K562 (cell line): ENCODE measurements around the gene STMND1. TPM values are rescaled to one million over a fixed set of nuclear protein-coding genes. Genes with fewer than 3 reads are reported as not detected.

Source experiments
- ATAC-seq: fragments of 200-7000 bp; cut with Tn5 transposase; 3 replicates; pipeline ENCODE4 v1.9.1; 2020; ENCODE audit warnings: moderate library complexity
- BruUV-seq: library from RNA; stranded (reverse); fragments of 400-500 nt; replicated peaks from 2 replicates; lab custom pipeline; 2021; lab: Mats Ljungman, UMichigan
- CTCF ChIA-PET: fragments of 300-600 bp; formaldehyde crosslinking; extraction: SDS; loops from one replicate; lab custom pipeline; 2021; ENCODE audit warnings: low intra/inter-chr PET ratio; lab: Yijun Ruan, JAX
- POLR2A ChIA-PET: fragments of 300-600, 350-650 bp; sonication (Branson Sonifier 250); formaldehyde crosslinking; extraction: SDS; loops from one replicate; lab custom pipeline; 2021; ENCODE audit warnings: antibody characterized with exemption, inconsistent platforms; lab: Yijun Ruan, JAX
- DNase-seq, 4 experiments: peaks; one replicate each; pipeline versions ENCODE4 v3.0.0 to v3.0.0-alpha.2; 2011 to 2018; ENCODE audit warnings: low spot score in 3 of 4, mixed read lengths in 3 of 4; ENCODE audit errors: extremely low read depth in 1 of 4
- FAIRE-seq: peaks from 2 replicates; lab custom pipeline; 2011; peaks lifted over from hg19 to GRCh38; lab: Jason Lieb, UNC
- H2AFZ ChIP-seq: 2 replicates; pipeline ENCODE4 v1.6.0; 2011; ENCODE audit warnings: low read depth, low read length, control low read depth, inconsistent platforms
- H3K27ac ChIP-seq: fragments of 200-600 bp; 3 replicates; pipeline ENCODE4 v1.8.0; 2011; ENCODE audit warnings: low read depth, mild to moderate bottlenecking, control low read depth, inconsistent platforms, low read length, moderate library complexity, mixed read lengths; ENCODE audit errors: extremely low read depth
- H3K27me3 ChIP-seq, 2 experiments: fragments of 300-600 bp in 1 of 2; 2 replicates in 1 of 2; 3 replicates in 1 of 2; pipeline versions ENCODE4 v1.6.0 to v1.8.0; 2011; ENCODE audit warnings: inconsistent platforms in 2 of 2, low read length in 2 of 2, mild to moderate bottlenecking in 1 of 2, mixed read lengths in 1 of 2, moderate library complexity in 1 of 2; ENCODE audit not compliant: control insufficient read depth in 2 of 2, insufficient read depth in 2 of 2
- H3K36me3 ChIP-seq: fragments of 300-600 bp; 3 replicates; pipeline ENCODE4 v1.8.0; 2011; ENCODE audit warnings: mild to moderate bottlenecking, low read length, inconsistent platforms; ENCODE audit not compliant: control insufficient read depth, insufficient read depth
- H3K4me1 ChIP-seq, 2 experiments: fragments of 200-600 bp in 1 of 2; replicated peaks in 1 of 2; 2 replicates in 1 of 2; 3 replicates in 1 of 2; pipeline versions ENCODE4 v1.5.1 to v1.8.0; 2011; ENCODE audit warnings: inconsistent platforms in 2 of 2, low read length in 2 of 2, mild to moderate bottlenecking in 1 of 2, mixed read lengths in 1 of 2, moderate library complexity in 1 of 2; ENCODE audit not compliant: control insufficient read depth in 2 of 2, insufficient read depth in 2 of 2
- H3K4me2 ChIP-seq: 2 replicates; pipeline ENCODE4 v1.6.1; 2011; ENCODE audit warnings: low read length, control low read depth, inconsistent platforms, mixed read lengths; ENCODE audit not compliant: insufficient read depth
- H3K4me3 ChIP-seq: fragments of 200-600 bp; sonication (generic), shearing (Covaris generic); 2 replicates; pipeline ENCODE4 v1.5.1; 2016; ENCODE audit warnings: control low read depth, inconsistent platforms
- H3K79me2 ChIP-seq: fragments of 200-600 bp; 3 replicates; pipeline ENCODE4 v1.8.0; 2011; ENCODE audit warnings: low read length, inconsistent platforms; ENCODE audit not compliant: control insufficient read depth, insufficient read depth
- H3K9ac ChIP-seq, 2 experiments: 2 replicates each; pipeline versions ENCODE4 v1.6.0 to v1.6.1; 2011; ENCODE audit warnings: low read depth in 2 of 2, low read length in 2 of 2, control low read depth in 1 of 2, inconsistent platforms in 1 of 2, mild to moderate bottlenecking in 1 of 2, mixed read lengths in 1 of 2; ENCODE audit not compliant: insufficient read depth in 1 of 2
- H3K9me1 ChIP-seq: one replicate; pipeline ENCODE4 v1.6.0; 2011; ENCODE audit warnings: inconsistent platforms, mild to moderate bottlenecking, low read length, moderate library complexity; ENCODE audit not compliant: control insufficient read depth, insufficient read depth
- H3K9me3 ChIP-seq: replicated peaks from 2 replicates; pipeline ENCODE4 v1.5.1; 2011; ENCODE audit warnings: low read depth, low read length, inconsistent platforms; ENCODE audit not compliant: control insufficient read depth, insufficient read depth
- H4K20me1 ChIP-seq: replicated peaks from 2 replicates; pipeline ENCODE4 v1.6.1; 2011; ENCODE audit warnings: low read length, inconsistent platforms, mixed read lengths; ENCODE audit not compliant: control insufficient read depth, insufficient read depth
- ATF7 ChIP-seq: fragments of 450-650 bp; IDR thresholded peaks from 2 replicates; pipeline ENCODE4 v1.7.1; 2014; ENCODE audit warnings: mild to moderate bottlenecking, moderate library complexity
- CBX1 ChIP-seq: sonication (generic); IDR thresholded peaks from 2 replicates; pipeline ENCODE4 v1.6.1; 2016; ENCODE audit warnings: antibody characterized with exemption, low read depth, mild to moderate bottlenecking
- CEBPB ChIP-seq: fragments of 450-650 bp; IDR thresholded peaks from 2 replicates; pipeline ENCODE4 v1.6.1; 2016; ENCODE audit warnings: missing genetic modification characterization, missing compliant biosample characterization
- XRCC5 ChIP-seq: fragments of 200-400 bp; formaldehyde crosslinking; IDR thresholded peaks from 2 replicates; pipeline ENCODE4 v1.6.1; 2017; ENCODE audit warnings: low read depth, mild to moderate bottlenecking, low read length
- ZBTB5 ChIP-seq: fragments of 450-650 bp; IDR thresholded peaks from 2 replicates; pipeline ENCODE4 v1.6.1; 2017; ENCODE audit warnings: antibody characterized with exemption
- ZNF232 ChIP-seq: sonication (generic); formaldehyde crosslinking; IDR thresholded peaks from 2 replicates; pipeline ENCODE4 v1.8.0; 2022; ENCODE audit warnings: mild to moderate bottlenecking, missing genetic modification reagents
- WGBS: fragments of 100-300 bp; shearing (Covaris generic); methylation state at CpG from one replicate; pipeline ENCODE4 v1.1.6; 2016; ENCODE audit warnings: low coverage, mixed read lengths; ENCODE audit not compliant: insufficient coverage; ENCODE audit errors: missing lambda C conversion rate; 5-methylcytosine and 5-hydroxymethylcytosine counted together
- in situ Hi-C: fragments of 300-500 bp; cut with MboI; formaldehyde crosslinking; loops from 4 replicates; pipeline ENCODE4 v1.15.0; 2018; ENCODE audit warnings: inconsistent platforms, mixed read lengths
- intact Hi-C: fragments of 100-400 bp; cut with micrococcal nuclease; formaldehyde crosslinking; loops from 2 replicates; pipeline ENCODE4 v1.14.2; 2022
- polyA plus RNA-seq, 8 experiments: library from polyadenylated mRNA; depleted of rRNA in 4 of 8; stranded (reverse) in 5 of 8; unstranded in 3 of 8; fragments of >200 nt; fragmentation: Nextera tagmentation in 2 of 8; fragmentation: Illumina TruSeq in 1 of 8; extraction: Ambion mirVana in 2 of 8; extraction: Trizol in 1 of 8; gene quantifications; 2 replicates each; pipeline versions ENCODE4 v1.2.1 to v1.2.3, GENCODE V29; 2011 to 2014; ENCODE audit warnings: inconsistent platforms in 1 of 8, missing spikeins in 1 of 8
- total RNA-seq, 7 experiments: library from RNA; depleted of rRNA in 6 of 7; stranded (reverse); fragments of >200 nt in 6 of 7; fragmentation: Illumina TruSeq in 2 of 7; extraction: Trizol in 2 of 7; gene quantifications; 2 replicates each; pipeline versions ENCODE4 v1.2.1 to v1.2.3, GENCODE V29; 2011 to 2021; ENCODE audit warnings: low replicate concordance in 1 of 7
- TF ChIP-seq, protein P1 (sequence below): fragments of 450-650 bp; IDR thresholded peaks from one replicate; pipeline ENCODE4 v1.6.1; 2018; ENCODE audit warnings: mild to moderate bottlenecking, moderate library complexity; ENCODE audit not compliant: partially characterized antibody
- TF ChIP-seq, protein P2 (sequence below): fragments of 200-600 bp; sonication (generic); IDR thresholded peaks from one replicate; pipeline ENCODE4 v1.6.1; 2012; ENCODE audit warnings: mild to moderate bottlenecking, low read depth, low read length, inconsistent platforms

Gene STMND1
- total and polyA plus RNA-seq, 9 of the 15 experiments (the other 6 are each of a cell fraction or from before 2014, with no cell fraction given) = not detected

- ChIA-PET CTCF (no interaction called here), POLR2A (interaction anchor here (0.7 to 1.3 kb wide), 3 partner anchors 9 to 342 kb away, joined by 3 to 5 read pairs (median 3); no protein-coding TSS in a partner anchor)
- no peak overlapping the region for H3K27ac ChIP-seq
- ATAC-seq = no peak
- no peak overlapping the region for H3K4me3 ChIP-seq
- H3K9ac ChIP-seq = no peak overlapping the region
- H2AFZ ChIP-seq = no peak overlapping the region
- no peaks in the 10 kb centered on the region for H4K20me1 ChIP-seq
- no peaks in the 10 kb centered on the region for H3K9me1 ChIP-seq
- no peaks in the 10 kb centered on the region for H3K36me3 ChIP-seq
- no TSS peak for BruUV-seq
- no peak for FAIRE-seq
- no peak for DNase-seq
- in situ Hi-C loops (loop anchor here (25.0 kb wide), 1 partner anchor 1143 kb away; no protein-coding TSS in a partner anchor), intact Hi-C loops (no loop called here)
- no peak overlapping the region for H3K4me2 ChIP-seq
- H3K4me1 ChIP-seq = no peaks in the 10 kb centered on the region
- no peaks in the 10 kb centered on the region for H3K9me3 ChIP-seq
- peaks cover 0 to 12% of the 10 kb centered on the region in 2 experiments; a peak in 2 of 5 replicates for H3K27me3 ChIP-seq
- no peaks in the 10 kb centered on the region for H3K79me2 ChIP-seq
- WGBS = 0% methylated on average over 6 of the region's 6 CpGs
- TF ChIP-seq ATF7 (no peak), ZBTB5 (no peak), ZNF232 (CRISPR knock-in tag) (no peak), XRCC5 (no peak), CBX1 (no peak), CEBPB (tag) (no peak)
- TF ChIP-seq, protein P1, sequence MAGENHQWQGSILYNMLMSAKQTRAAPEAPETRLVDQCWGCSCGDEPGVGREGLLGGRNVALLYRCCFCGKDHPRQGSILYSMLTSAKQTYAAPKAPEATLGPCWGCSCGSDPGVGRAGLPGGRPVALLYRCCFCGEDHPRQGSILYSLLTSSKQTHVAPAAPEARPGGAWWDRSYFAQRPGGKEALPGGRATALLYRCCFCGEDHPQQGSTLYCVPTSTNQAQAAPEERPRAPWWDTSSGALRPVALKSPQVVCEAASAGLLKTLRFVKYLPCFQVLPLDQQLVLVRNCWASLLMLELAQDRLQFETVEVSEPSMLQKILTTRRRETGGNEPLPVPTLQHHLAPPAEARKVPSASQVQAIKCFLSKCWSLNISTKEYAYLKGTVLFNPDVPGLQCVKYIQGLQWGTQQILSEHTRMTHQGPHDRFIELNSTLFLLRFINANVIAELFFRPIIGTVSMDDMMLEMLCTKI = no peak
- TF ChIP-seq, protein P2, sequence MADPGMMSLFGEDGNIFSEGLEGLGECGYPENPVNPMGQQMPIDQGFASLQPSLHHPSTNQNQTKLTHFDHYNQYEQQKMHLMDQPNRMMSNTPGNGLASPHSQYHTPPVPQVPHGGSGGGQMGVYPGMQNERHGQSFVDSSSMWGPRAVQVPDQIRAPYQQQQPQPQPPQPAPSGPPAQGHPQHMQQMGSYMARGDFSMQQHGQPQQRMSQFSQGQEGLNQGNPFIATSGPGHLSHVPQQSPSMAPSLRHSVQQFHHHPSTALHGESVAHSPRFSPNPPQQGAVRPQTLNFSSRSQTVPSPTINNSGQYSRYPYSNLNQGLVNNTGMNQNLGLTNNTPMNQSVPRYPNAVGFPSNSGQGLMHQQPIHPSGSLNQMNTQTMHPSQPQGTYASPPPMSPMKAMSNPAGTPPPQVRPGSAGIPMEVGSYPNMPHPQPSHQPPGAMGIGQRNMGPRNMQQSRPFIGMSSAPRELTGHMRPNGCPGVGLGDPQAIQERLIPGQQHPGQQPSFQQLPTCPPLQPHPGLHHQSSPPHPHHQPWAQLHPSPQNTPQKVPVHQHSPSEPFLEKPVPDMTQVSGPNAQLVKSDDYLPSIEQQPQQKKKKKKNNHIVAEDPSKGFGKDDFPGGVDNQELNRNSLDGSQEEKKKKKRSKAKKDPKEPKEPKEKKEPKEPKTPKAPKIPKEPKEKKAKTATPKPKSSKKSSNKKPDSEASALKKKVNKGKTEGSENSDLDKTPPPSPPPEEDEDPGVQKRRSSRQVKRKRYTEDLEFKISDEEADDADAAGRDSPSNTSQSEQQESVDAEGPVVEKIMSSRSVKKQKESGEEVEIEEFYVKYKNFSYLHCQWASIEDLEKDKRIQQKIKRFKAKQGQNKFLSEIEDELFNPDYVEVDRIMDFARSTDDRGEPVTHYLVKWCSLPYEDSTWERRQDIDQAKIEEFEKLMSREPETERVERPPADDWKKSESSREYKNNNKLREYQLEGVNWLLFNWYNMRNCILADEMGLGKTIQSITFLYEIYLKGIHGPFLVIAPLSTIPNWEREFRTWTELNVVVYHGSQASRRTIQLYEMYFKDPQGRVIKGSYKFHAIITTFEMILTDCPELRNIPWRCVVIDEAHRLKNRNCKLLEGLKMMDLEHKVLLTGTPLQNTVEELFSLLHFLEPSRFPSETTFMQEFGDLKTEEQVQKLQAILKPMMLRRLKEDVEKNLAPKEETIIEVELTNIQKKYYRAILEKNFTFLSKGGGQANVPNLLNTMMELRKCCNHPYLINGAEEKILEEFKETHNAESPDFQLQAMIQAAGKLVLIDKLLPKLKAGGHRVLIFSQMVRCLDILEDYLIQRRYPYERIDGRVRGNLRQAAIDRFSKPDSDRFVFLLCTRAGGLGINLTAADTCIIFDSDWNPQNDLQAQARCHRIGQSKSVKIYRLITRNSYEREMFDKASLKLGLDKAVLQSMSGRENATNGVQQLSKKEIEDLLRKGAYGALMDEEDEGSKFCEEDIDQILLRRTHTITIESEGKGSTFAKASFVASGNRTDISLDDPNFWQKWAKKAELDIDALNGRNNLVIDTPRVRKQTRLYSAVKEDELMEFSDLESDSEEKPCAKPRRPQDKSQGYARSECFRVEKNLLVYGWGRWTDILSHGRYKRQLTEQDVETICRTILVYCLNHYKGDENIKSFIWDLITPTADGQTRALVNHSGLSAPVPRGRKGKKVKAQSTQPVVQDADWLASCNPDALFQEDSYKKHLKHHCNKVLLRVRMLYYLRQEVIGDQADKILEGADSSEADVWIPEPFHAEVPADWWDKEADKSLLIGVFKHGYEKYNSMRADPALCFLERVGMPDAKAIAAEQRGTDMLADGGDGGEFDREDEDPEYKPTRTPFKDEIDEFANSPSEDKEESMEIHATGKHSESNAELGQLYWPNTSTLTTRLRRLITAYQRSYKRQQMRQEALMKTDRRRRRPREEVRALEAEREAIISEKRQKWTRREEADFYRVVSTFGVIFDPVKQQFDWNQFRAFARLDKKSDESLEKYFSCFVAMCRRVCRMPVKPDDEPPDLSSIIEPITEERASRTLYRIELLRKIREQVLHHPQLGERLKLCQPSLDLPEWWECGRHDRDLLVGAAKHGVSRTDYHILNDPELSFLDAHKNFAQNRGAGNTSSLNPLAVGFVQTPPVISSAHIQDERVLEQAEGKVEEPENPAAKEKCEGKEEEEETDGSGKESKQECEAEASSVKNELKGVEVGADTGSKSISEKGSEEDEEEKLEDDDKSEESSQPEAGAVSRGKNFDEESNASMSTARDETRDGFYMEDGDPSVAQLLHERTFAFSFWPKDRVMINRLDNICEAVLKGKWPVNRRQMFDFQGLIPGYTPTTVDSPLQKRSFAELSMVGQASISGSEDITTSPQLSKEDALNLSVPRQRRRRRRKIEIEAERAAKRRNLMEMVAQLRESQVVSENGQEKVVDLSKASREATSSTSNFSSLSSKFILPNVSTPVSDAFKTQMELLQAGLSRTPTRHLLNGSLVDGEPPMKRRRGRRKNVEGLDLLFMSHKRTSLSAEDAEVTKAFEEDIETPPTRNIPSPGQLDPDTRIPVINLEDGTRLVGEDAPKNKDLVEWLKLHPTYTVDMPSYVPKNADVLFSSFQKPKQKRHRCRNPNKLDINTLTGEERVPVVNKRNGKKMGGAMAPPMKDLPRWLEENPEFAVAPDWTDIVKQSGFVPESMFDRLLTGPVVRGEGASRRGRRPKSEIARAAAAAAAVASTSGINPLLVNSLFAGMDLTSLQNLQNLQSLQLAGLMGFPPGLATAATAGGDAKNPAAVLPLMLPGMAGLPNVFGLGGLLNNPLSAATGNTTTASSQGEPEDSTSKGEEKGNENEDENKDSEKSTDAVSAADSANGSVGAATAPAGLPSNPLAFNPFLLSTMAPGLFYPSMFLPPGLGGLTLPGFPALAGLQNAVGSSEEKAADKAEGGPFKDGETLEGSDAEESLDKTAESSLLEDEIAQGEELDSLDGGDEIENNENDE = no peak
Measured at GRCh38 chr6:17169291-17169690, 67.4 kb downstream of the STMND1 start.
